Superior temporal gyrus (tissue), 1 donor: ENCODE measurements around the gene CNOT3.
"Not testable (repeated sequence)": the region's sequence is repeated elsewhere in the genome, so short reads cannot be mapped to it uniquely, and the experiment has no call there.

Source experiments
- DNase-seq: peaks from one replicate; pipeline ENCODE4 v3.0.0-alpha.2; 2016; ENCODE audit errors: extremely low spot score

The CNOT3 gene

DNA sequence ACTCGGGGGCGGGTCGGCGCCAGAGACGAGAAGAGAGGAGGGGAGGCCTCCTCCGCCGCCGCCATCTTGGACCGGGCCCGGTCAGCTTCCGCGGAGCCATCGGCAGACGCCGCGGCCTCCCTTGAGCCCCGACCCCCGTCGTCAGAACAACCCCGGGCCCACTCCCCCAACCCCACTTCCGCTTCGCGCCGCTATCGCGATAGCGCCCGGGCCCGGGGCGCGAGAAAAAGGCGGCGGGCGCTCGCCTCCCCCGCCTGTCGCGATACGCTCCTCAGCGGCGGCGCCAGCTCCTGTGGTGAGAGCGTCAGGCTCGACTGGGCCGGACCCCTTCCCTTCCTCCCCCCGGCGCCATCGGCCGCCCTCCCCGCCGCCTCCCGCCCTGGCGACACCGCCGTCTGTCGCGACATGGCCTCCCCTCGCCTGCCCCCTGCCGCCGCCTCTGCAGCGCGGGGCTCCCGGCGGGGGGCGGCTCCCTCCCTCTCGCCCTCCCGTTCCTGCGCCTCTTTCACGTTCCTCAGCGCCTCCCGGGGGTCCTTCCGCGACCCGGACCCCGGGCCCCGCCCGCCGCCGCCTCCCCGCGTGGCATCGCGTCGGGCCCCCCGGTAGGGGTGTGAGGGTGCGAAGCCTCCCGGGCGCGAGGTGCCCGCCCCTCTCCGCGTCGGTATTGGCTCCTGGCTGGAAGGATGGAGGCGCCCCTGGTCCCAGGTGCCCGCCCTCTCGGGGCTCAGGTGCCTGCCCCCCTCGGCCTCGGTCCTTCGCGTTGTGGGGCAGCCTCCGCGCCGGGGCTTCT lies at the start of gene CNOT3:
TSS of gene CNOT3 (plus strand) at position 64 of the 790 bp plus-strand sequence. CDS start 5,217 bp downstream, outside the sequence.
- DNase-seq, result no peak

- DNase-seq, result no peak
Observed at GRCh38 chr19:54094426-54095000, 43.0 kb upstream of the CNOT3 start.

DNA sequence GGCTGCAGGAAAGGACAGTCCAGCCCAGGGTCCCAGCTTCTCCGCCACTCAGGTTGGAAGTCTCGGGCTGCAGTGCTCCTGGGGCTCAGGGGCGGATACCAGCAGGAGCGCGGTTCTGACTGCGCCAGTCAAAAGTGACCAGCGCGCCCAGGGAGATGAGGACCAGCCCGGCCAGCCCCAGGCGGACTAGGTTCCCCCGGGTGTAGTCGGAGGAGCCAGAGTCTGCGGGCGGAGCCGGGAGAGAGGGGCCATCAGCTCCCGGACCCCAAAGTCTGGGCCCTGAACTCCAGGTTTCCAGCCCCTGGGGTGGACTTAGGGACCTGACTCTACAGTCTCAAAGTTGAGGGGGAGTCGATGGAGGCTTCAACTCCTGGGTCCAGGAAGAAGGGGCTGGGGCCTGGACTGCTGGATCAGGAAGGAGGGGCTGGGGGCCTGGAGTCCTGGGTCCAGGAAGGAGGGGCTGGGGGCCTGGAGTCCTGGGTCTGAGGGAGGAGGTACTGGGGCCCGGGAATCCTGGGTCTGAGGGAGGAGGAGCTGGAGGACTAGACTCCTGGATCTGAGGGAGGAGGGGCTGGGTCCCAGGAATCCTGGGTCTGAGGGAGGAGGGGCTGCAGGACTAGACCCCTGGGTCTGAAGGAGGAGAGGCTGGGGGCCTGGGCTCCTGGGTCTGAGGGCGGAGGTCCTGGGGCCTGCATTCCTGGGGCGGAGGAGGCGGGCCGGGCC lies 42.3 kb upstream of the CNOT3 start:
- DNase-seq, result no peak

GRCh38 chr19:54095859-54096616 lies 41.5 kb upstream of the CNOT3 start:
- DNase-seq, result not testable (repeated sequence)

DNA sequence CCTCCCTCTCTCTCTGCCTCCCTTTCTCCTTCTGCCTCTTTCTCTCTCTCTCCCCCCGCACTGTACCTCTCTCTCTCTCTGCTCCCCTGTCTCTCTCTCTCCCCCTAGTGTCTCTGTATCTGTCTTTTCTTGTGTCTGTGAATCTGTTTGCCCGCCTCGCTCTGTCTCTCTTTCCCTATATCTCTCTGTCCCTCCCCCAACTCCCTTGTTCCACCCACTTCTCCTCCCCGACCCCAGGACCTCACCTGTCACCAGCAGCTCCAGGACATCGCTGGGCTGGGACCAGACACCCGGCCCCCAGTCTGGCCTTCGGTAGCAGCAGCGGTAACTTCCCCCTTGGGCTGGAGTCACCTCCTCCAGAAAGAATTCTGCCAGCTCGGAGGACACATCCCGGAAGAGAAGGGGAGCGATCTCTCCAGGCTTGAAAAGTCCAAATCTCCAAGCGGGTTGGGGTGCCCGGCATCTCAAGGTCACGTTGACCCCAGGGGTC lies 40.9 kb upstream of the CNOT3 start:
- no peak for DNase-seq

GRCh38 chr19:54099190-54099902 lies 38.2 kb upstream of the CNOT3 start:
- no peak for DNase-seq

- not testable (repeated sequence) for DNase-seq
Observed at GRCh38 chr19:54099903-54100255, 37.7 kb upstream of the CNOT3 start.

GRCh38 chr19:54100561-54100960 lies 37.0 kb upstream of the CNOT3 start, which contains the start of gene OSCAR:
OSCAR (minus strand) TSS chr19:54100803; CDS start chr19:54100792, 11 bp downstream.
- no peak for DNase-seq

DNA sequence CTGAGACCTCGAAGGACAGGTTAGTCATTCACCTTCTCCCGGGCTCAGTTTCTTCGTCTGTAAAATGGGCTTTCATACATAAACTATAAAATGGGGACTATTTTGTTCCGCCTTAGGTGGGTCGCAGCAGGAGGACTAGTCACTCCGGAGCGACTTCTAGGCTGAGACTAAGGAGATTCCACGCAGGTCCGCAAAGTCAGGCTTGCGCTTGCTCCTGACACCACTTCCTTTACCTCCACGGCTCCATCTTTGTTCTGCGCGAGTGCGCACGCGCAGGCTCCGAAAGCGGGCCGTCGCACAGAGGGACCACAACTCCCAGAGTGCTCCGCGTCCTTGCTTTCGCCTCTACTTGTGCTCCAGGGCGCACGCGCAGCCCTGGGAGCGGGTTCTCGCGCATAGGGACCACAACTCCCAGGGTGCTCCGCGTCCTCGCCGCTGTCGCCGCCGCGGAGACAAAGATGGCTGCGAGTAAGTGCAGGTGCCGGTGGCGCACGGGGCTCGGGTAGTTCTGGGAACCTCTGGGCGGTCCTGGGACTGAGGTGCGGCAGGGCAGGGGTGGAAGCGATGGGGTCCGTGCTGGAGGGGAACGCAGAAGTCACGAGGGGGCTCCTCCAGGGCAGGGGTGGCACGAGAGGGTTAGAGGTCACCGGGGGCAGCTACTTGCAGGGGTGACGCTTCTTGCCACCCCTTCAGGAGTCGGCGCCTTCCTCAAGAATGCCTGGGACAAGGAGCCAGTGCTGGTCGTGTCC lies 35.0 kb upstream of the CNOT3 start, which contains the start of gene NDUFA3:
TSS of gene NDUFA3 (plus strand) at position 435 of the 749 bp plus-strand sequence. CDS start at position 459, 24 bp downstream.
- peak; percentile 99 for DNase-seq

GRCh38 chr19:54104998-54105715 lies 32.4 kb upstream of the CNOT3 start:
- DNase-seq, result no peak

GRCh38 chr19:54105796-54106195 lies 31.8 kb upstream of the CNOT3 start:
- DNase-seq, result no peak

- DNase-seq, result no peak
Observed at GRCh38 chr19:54106716-54107115, 30.8 kb upstream of the CNOT3 start.

GRCh38 chr19:54107876-54108490 lies 29.6 kb upstream of the CNOT3 start:
- DNase-seq, result no peak

GRCh38 chr19:54108496-54108895 lies 29.1 kb upstream of the CNOT3 start:
- no peak for DNase-seq

DNA sequence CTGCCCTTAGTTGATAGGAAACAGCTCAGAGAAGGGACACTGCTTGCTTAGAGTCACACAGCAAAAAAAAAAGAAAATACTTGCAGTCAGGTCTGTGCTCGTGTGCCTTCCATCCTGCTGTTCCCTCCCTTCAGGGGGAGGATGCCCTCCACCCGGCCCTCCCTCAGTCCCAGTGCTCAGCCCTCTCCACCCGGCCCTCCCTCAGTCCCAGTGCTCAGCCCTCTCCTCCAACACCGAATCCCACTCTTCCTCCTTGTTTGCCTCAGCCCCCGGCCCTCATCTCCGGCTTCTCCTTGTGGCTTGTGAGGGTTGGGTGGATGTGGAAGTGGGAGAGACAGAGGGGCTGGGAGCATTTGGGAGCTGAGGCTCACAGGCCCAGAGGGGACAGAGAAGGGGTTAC lies 27.9 kb upstream of the CNOT3 start:
- DNase-seq, result no peak

- DNase-seq, result no peak
Observed at GRCh38 chr19:54114340-54115108, 23.0 kb upstream of the CNOT3 start.

- DNase-seq, result peak; percentile 100
Observed at GRCh38 chr19:54115109-54116063, 22.2 kb upstream of the CNOT3 start, which contains the start of the genes PRPF31 and TFPT. PRPF31 (plus strand) TSS chr19:54115754; CDS start chr19:54118279, 2,525 bp downstream. TFPT (minus strand) TSS chr19:54115657; CDS start chr19:54115269, 388 bp downstream.
